ENCODE measurements around the gene UNC79. TPM values are rescaled to one million over a fixed set of nuclear protein-coding genes. Genes with fewer than 3 reads are reported as not detected.

The UNC79 gene
- total and polyA plus RNA-seq, 2 donors (not counting 3 experiments of a cell fraction or from before 2014, with no cell fraction given): not detected

GRCh38 chr14:93676416-93676958 is 245.7 kb downstream of the UNC79 start:
- H3K27ac ChIP-seq (ENCODE audit: insufficient read depth, low read depth, low read length): no peak overlapping the region
- dilution Hi-C loops (cut with MboI; ENCODE audit: extremely low pct_ligation_motif_present, low sequenced_read_pairs): no loop called here
- intact Hi-C loops (cut with micrococcal nuclease): no loop called here
- DNase-seq (ENCODE audit: low read depth, low spot score): no peak
- no peaks in the 10 kb centered on the region for H3K27me3 ChIP-seq (ENCODE audit: control insufficient read depth in 2 of 2, insufficient read depth in 2 of 2, low read length in 2 of 2)
- no peak for FAIRE-seq
- ChIA-PET POLR2A (no interaction called here), CTCF (no interaction called here)
- no peaks in the 10 kb centered on the region for H3K9me1 ChIP-seq (replicated peaks; ENCODE audit: control insufficient read depth, extremely low read depth, insufficient read depth, low read length)
- H3K9me3 ChIP-seq (replicated peaks; ENCODE audit: control insufficient read depth, insufficient read depth, low read length): no peaks in the 10 kb centered on the region
- BruUV-seq (replicated peaks): no TSS peak
- no peak for TF ChIP-seq MAX (IDR thresholded peaks at IDR 0.05; ENCODE audit: insufficient read depth, insufficient read length)
- TF ChIP-seq EZH2 (IDR thresholded peaks at IDR 0.05; ENCODE audit: borderline replicate concordance, low read depth, low read length, severe bottlenecking): no peak
- no peak for TF ChIP-seq MYC (IDR thresholded peaks at IDR 0.05; ENCODE audit: low read depth, low read length)
- TF ChIP-seq POLR2AphosphoS5 (IDR thresholded peaks at IDR 0.05; ENCODE audit: insufficient read depth, low read depth, low read length): no peak
- no peak for TF ChIP-seq JUN (IDR thresholded peaks at IDR 0.05; ENCODE audit: borderline replicate concordance, insufficient read depth, insufficient read length, low read depth)
- no peak for TF ChIP-seq FOS (IDR thresholded peaks at IDR 0.05; ENCODE audit: borderline replicate concordance, insufficient read depth, low read length)
- no peak for TF ChIP-seq GATA2 (IDR thresholded peaks at IDR 0.05; ENCODE audit: insufficient read depth, insufficient read length, low read depth, low read length)
- no peak for TF ChIP-seq POLR2A (IDR thresholded peaks at IDR 0.05; ENCODE audit: low read depth, low read length)
- TF ChIP-seq CTCF (IDR thresholded peaks at IDR 0.05; ENCODE audit: extremely low read depth in 1 of 2, insufficient read depth in 1 of 2, low read depth in 1 of 2, low read length in 2 of 2): no peak
- H4K20me1 ChIP-seq (replicated peaks; ENCODE audit: control insufficient read depth, extremely low read depth, insufficient read depth, low read length): no peaks in the 10 kb centered on the region
- no peaks in the 10 kb centered on the region for H3K36me3 ChIP-seq (ENCODE audit: control insufficient read depth in 2 of 2, extremely low read depth in 1 of 2, insufficient read depth in 2 of 2, low read length in 2 of 2)
- no peaks in the 10 kb centered on the region for H3K79me2 ChIP-seq (ENCODE audit: control insufficient read depth, insufficient read depth, low read length)
- no peak overlapping the region for H3K4me2 ChIP-seq (ENCODE audit: insufficient read depth, low read length)
- H3K9ac ChIP-seq (replicated peaks; ENCODE audit: extremely low read depth, insufficient read depth, low read length): no peak overlapping the region
- H3K4me3 ChIP-seq (replicated peaks in 1 of 3; ENCODE audit: insufficient read depth in 1 of 3, low read depth in 1 of 3, low read length in 3 of 3): no peak overlapping the region
- H3K4me1 ChIP-seq (ENCODE audit: control insufficient read depth, extremely low read depth, insufficient read depth, low read length): no peaks in the 10 kb centered on the region
- no peak overlapping the region for H2AFZ ChIP-seq (ENCODE audit: low read depth, low read length)

All from endothelial cell of umbilical vein (primary cell).